GM18511 (cell line): Measurements from ENCODE around the gene HDHD3.
"Not testable (repeated sequence)": the region's sequence is repeated elsewhere in the genome, so short reads cannot be mapped to it uniquely, and the experiment has no call there.

ENCODE experiments used
- ATAC-seq: cut with Tn5 transposase; IDR thresholded peaks from one replicate; pipeline ENCODE4 v1.9.1; 2021; ENCODE audit warnings: mild to moderate bottlenecking, moderate library complexity; ENCODE audit not compliant: unreplicated experiment

Gene HDHD3

DNA sequence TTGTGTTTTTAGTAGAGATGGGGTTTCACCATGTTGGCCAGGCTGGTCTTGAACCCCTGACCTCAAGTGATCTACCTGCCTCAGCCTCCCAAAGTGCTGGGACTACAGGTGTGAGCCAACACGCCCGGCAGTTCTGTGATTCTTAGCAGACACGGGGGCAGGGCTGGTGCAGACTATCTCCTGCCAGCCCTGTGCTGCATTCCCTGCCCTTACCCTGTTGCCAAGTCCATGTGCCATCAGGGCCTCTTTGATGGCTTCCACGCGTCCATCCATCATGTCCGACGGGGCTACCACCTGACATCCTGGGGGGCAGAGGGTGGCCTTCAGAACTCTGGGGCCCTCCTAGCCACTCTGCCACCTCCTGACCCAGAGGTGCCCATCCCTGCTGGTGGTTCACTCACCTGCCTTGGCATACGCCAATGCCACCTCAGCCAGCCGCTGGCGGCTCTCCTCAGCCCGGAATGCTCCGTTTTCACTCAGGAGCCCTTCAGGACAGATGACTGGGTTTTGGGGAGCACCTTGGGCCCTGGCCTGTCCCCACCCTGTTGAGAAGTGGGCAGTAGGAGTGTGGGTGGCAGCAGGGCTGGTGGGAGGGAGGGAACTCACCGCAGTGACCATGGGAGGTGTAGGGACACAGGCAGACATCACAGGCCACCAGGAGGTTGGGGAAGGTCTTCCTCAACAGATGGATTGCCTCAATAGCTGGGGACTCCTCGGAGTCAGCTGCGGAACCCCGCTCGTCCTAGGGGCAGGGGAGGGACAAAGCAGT, 13.6 kb upstream of the HDHD3 start:
- no peak for ATAC-seq

DNA sequence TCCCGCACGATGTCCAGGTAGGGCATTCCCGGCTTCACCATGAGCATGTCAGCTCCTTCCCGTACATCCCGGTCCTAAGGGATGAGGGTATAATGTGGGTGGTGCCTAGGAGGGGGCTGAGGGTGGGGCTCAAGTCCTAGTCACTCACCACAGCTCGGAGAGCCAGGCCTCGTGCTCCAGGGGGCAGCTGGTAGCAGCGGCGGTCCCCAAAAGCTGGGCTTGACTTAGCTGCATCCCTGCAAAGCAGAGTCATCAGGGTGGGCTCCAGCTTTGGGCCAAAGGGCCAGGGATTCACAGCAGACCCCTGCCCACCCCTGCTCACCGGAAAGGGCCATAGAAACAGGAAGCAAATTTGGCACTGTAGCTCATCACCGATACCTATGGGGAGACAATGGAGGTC, 12.7 kb upstream of the HDHD3 start:
- no peak for ATAC-seq

DNA sequence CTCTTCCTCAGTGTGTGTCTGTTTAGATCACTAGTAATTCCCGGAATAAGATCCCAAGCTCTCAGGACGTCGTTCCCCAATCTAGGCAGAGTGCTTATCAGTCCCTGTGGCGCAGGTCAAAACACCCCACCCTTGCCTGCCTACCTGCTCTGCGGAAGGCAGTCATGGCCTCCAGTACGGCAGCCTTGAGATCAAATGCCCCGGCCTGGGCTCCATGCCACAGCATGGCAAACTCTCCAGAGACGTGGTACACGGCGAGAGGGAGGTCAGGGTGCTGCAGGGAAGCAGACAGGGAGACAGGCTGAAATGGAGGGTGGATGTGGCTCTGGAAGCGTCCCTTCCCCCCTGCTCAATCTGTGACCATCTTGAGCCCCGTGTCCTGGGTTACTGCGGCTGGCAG, 12.0 kb upstream of the HDHD3 start:
- no peak for ATAC-seq

DNA sequence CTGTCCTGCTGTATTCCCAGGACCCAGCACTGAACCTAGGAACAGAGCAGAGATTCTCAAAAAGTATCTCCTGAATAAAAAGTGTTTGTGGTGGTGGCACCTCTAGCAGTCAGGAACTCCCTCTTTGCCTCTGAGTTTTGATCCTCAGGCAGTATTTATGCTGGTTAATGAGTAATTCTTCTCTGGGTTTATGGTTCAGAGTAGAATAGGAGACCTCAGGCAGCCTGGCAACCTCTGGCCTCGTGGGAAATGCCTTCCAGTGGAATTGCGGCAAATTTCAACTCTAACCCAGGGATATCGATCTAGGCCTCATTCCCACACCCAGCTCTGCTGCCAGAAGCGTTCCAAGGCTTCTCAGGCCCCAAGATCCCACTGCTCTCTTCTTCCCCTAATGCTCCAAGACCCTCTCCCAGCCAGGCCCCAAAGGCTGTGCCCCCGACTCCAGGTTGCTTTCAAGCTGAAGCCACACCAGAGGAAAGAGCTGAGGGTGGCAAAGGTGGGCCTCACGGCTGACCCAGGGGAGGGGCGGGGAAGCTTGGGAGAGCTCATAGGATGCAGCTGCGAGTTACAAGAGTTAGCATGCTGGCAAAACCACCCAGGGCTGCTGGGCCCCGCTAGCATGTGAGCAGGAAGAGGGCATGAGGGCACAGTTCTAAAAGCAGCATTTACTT, 10.9 kb upstream of the HDHD3 start:
- no peak for ATAC-seq

DNA sequence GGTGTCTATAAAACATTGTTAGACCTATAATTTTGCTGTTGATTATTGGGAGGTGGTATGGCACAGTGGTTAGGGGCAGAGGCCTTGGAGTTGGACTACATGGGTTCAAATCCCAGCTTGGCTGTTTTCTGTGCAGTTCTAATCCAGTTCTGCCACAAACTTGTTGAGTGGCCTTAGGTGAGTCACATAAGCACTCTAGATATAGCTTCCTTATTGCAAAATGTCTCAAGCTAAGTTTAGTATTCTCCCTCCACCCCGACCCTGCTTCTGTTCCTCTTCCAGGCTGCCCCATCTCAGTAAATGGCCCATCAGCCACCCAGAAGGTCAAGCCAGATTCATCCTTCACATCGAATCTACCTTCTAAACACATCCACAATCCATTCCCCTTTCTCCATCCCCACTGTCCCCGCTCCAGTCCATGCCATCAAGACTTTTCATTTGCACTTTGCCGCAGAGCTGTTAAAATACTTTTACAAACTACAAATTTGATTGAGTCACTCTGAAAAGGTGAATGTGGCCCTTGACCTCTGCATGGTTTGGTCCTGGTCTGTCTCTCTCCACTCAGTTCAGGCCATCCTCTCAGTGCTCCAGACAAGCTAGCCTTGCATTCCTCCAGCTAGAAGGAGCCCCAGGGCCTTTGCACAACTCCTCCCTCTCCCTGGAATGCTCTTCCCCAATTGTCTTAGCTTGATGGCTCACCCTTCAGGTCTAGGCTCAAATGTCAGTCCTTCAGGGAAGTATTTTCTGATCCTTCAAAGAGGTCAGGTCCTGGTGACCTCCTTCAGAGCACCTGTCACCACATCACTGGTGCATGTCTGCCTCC, 10.0 kb upstream of the HDHD3 start:
- no peak for ATAC-seq

DNA sequence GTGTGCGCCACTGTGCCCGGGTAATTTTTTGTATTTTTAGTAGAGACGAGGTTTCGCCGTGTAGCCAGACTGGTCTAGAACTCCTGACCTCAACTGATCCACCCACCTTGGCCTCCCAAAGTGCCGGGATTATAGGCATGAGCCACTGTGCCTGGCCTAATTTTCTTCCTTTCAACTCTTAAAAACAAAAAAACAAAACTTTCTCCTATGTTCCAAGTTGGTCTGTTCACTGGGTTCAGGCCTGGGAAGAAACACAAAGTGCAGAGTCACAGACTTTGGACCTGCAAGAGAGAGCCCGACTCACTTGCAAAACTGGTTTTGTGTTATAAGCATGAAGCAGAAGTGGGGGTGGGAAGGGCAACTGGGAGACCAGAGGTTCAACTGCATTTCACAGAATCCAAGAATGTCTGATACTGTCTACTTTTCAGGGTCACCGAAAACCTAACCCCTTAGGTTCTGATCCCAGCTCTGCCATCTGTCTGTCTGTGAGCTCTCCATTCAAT, 5.2 kb upstream of the HDHD3 start:
- no peak for ATAC-seq

DNA sequence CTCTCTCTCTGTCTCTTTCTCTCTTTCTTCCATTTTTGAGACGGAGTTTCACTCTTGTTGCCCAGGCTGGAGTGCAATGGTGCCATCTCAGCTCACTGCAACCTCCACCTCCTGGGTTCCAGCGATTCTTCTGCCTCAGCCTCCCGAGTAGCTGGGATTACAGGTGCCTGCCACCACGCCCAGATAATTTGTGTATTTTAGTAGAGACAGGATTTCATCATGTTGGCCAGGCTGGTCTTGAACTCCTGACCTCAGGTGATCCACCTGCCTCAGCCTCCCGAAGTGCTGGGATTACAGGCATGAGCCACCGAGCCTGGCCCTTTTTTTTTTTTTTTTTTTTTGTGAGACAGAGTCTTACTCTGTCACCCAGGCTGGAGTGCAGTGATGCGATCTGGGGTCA, 4.7 kb upstream of the HDHD3 start:
- ATAC-seq: not testable (repeated sequence)

DNA sequence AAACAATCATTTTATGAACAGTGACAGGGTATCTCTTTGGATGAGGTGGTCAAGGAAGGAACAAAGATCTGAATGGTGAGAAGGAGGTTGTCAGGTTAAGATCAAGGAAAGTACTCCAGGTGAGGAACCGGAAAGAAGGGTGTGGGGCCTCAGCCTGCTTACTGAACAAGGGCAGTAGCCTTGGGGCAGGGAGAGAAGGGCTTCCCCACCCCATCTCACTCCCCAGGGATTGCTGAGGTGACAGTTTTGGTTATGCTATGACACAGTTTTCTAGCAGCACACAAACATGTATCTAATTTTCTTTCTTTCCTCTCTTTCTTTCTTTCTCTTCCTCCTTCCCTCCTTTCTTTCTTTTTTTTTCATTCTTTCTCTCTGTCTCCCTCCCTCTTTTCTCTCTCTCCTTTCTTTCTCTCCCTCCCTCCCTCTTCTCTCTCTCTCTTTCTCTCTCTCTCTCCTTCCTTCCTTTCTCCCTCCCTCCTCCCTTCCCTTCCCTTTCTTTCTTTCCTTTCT, 4.1 kb upstream of the HDHD3 start:
- ATAC-seq: peak; percentile 57

DNA sequence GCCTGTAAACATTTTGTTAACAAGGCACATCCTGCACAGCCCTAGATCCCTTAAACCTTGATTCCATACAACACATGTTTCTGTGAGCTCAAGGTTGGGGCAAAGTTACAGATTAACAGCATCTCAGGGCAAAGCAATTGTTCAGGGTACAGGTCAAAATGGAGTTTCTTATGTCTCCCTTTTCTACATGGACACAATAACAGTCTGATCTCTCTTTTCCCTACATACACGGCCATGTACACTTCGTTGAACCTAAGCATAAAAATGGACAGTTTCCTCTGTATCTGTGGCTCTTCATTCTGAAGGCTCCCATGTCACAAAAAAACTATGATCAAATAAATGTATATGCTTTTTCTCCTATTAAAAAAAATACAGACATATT, 3.0 kb upstream of the HDHD3 start:
- not testable (repeated sequence) for ATAC-seq

DNA sequence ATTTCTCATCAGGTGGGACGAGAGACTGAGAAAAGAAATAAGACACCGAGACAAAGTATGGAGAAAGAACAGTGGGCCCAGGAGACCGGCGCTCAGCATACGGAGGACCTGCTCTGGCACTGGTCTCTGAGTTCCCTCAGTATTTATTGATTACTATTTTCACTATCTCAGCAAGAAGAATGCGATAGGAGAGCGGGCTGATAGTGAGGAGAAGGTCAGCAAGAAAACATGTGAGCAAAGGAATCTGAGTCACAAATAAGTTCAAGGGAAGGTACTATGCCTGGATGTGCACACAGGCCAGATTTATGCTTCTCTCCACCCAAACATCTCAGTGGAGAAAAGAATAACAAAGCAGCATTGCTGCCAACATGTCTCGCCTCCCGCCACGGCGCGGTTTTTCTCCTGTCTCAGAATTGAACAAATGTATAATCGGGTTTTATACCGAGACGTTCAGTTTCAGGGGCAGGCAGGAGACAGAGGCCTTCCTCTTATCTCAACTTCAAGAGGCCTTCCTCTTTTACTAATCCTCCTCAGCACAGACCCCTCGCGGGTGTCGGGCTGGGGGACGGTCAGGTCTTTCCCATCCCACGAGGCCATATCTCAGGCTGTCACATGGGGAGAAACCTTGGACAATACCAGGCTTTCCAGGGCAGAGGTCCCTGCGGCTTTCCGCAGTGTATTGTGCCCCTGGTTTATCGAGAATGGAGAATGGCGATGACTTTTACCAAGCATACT, 2.5 kb upstream of the HDHD3 start:
- ATAC-seq: not testable (repeated sequence)

DNA sequence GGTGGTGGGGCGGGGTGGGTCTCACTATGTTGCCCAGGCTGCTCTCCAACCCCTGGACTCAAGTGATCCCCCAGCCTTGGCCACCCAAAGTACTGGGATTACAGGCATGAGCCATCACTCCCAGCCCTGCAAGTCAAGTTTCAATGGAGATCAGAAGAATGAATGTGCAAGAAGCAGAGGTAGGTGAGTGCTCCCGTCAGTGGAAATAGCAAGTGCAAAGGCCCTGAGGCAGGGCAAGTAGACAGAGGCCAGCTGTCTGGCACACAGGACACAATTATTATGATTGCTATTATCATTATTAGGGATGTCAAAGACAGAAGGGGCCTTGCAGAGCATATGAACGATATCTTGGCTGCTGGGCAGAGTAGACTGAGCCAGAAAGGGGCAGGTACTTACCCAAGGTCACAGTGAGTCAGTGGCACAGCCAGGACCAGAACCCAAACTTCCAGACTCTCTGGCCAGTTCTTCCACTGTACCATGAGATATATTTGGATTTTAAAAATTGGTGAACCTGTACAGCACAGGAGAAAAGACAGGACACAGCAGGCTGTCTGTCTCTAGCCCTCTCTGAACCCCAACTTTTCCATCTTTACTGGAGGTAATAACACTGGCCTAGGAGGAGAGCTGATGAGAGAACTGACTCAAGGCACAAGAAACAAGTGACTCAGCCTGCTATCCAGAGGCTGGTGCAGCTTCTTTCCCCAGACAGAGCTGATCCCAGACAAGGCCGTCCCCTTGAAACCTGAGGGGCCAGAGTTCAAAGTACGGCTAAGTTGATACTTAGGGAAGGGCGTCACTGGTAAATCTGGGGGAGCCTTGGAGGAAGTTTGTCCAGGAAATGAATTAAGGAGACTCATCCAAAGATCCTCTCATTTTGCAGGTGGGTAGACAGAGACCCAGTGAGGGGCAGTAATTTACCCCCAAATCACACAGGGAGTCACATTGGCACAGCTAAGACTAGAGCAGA, 1.4 kb downstream of the HDHD3 start:
- ATAC-seq: no peak

DNA sequence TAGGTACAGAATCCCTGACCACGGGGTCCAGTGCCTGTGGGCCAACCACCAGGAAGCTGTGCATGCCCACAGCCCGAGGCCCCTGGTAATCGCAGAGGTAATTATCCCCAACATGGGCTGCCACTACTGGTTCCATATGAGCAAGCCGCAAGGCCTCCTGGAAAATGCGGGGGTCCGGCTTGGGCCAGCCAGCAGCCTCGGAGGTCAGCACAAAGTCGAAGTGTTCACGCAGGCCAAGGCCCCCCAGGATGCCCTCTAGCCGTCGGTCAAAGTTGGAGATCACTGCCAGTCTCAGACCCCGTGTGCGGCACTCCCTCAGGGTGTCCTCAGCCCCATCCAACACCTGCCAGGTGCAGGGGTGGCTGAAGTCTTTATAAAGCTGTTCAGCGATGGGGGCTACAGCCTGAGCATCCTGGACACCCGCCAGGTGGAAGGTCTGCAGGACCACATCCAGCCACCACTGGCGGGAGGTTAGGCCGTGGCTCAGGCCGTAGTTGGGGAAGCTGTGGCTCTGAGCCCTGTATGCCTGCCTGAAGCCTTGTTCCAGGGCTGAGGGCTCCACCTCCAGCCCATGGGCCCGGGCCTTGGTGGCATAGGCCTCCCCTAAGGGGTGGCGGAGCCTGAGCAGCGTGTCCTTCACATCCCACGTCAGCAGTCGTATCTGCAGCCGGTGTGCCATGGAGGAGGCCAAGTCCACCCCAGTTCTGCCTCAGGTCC, 3.0 kb downstream of the HDHD3 start:
- ATAC-seq: no peak

DNA sequence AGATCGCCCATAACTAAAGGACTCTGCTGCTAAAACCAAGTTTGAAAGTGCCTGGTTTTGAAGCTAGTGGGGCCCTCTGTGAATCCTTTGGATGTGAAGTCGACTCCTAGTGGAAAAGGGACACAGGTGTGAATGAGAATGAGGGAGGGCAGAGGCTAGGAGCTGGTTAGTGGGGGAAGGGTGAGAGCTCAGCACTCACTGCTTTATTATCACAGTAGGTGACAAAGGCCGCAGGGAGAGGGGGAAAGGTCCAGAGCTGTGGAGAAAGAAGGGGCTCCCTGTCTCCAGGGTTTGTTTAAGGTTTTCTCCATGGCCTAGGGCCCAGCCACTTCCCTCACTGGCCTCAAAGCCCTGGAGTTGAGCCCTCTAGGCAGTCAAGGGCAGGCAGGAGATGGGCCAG, 3.5 kb downstream of the HDHD3 start:
- no peak for ATAC-seq

DNA sequence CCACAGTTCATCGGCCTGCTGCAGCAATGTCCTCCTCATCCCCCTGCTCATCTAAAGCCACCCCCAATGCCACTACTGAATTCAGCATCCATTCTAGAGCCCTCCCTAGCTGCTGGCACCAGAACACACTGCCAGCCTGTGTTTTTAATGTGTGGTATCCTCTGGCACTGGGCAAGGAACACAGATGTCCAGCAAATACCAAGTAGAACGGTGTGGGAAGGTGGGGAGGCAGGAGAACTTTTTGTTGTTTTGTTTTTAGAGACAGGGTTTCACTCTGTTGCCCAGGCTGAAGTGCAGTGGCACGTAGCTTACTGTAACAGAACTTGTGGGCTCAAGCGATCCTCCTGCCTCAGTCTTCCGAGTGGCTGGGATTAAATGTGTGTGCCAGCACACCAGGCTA, 4.7 kb downstream of the HDHD3 start:
- ATAC-seq: no peak

DNA sequence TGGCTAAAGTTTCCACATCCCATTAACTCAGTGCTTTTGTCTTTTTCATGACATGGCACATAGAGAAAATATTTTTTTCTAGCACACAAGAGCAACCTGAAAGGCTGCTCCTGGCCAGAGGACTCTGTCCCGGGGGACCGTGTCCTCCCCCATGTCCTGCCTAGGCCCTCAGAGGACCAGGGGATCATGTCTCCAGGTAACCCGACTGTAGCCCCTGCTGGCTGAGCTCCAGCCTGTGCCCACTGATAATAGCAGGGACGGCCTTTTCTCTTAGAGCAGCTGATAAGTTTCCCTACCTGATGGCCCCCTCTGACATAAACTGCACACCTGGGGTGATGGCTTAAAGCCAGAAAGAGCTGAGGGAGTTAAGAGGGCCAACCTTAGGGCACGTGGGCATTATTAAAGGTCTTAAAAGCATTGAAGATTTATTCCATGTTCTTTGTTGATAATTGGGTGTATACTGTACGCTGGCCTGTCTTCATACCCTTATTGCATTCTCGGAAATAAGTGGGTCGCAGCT, 5.9 kb downstream of the HDHD3 start:
- no peak for ATAC-seq

DNA sequence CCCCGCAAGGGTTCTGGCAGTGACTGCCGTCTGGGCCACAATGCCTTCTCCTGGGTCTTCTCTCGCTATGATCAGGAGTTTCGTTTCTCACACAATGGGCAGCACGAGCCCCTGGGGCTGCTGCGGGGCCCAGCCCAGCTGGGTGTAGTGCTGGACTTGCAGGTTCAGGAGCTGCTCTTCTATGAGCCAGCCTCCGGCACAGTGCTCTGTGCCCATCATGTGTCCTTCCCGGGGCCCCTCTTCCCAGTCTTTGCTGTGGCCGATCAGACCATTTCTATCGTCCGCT, 7.0 kb downstream of the HDHD3 start:
- ATAC-seq: no peak

DNA sequence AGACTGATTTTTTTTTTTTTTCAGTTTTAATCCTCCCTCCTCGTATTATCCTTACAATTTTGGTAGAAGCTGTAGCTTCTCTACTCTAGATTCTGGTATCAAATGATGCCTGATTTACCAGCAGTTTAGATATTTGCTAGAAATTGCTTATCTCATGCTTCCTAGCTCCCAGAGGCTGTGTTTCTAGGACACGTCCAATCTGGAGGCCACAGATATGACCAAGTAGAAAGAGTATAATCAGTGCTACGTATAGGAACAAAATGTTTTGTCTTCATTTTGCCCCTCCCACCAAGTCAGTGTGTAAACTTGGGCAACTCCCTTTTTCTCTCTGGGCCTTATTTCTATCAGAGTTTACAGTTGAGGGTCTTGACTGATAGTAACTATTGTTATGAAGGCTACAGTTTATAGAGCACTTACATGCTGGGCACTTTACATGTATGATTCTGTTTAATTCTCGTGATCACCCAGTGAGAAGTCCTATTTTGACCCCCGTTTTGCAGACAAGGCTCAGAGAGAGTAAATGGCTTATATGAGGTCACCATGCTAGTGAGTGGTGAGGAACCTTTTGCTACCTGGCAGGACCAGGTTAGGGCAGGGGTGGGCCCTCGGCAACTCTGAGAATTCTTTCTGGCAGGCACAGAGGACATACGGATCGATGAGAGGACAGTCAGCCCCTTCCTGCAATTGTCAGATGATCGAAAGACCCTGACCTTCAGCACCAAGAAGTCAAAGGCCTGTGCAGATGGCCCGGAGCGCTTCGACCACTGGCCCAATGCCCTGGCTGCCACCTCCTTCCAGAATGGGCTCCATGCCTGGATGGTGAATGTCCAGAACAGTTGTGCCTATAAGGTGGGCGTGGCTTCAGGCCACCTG, 7.6 kb downstream of the HDHD3 start:
- no peak for ATAC-seq
